Measurements from ENCODE around the gene CASQ1. TPM values are rescaled to one million over a fixed set of nuclear protein-coding genes. Genes with fewer than 3 reads are reported as not detected.

CASQ1 gene
- total and polyA plus RNA-seq, 2 donors (not counting 1 experiment from before 2014, with no cell fraction given), result not detected

GRCh38 chr1:160156361-160156760, 34.0 kb upstream of the CASQ1 start:
- TF ChIP-seq CTCF (IDR thresholded peaks at IDR 0.05), result no peak
- no peak for TF ChIP-seq EZH2 (IDR thresholded peaks at IDR 0.05; ENCODE audit: borderline replicate concordance, insufficient read depth, low read depth, low read length, poor library complexity, severe bottlenecking)
- Histone ChIP-seq H3K4me3 (ENCODE audit: control extremely low read depth in 1 of 5, extremely low read depth in 1 of 5, insufficient read depth in 1 of 5, low read depth in 2 of 5, low read length in 4 of 5) (no peak overlapping the region), H3K36me3 (replicated peaks in 1 of 2; ENCODE audit: control extremely low read depth in 1 of 2, control insufficient read depth in 1 of 2, extremely low read depth in 1 of 2, insufficient read depth in 2 of 2, low read length in 1 of 2) (no peaks in the 10 kb centered on the region), H2AFZ (ENCODE audit: insufficient read depth, low read depth, low read length, poor library complexity, severe bottlenecking) (no peak overlapping the region), H3K27me3 (replicated peaks in 1 of 4; ENCODE audit: control extremely low read depth in 1 of 4, control insufficient read depth in 3 of 4, insufficient read depth in 4 of 4, low read length in 3 of 4) (no peaks in the 10 kb centered on the region), H3K4me1 (ENCODE audit: control insufficient read depth in 2 of 2, insufficient read depth in 2 of 2, low read length in 2 of 2) (no peaks in the 10 kb centered on the region), H3K27ac (ENCODE audit: low read length in 2 of 2) (no peak overlapping the region), H3K9ac (ENCODE audit: low read length) (no peak overlapping the region), H4K20me1 (ENCODE audit: control insufficient read depth, insufficient read depth, low read length, poor library complexity, severe bottlenecking) (no peaks in the 10 kb centered on the region), H3K79me2 (ENCODE audit: control insufficient read depth, insufficient read depth, low read length) (no peaks in the 10 kb centered on the region), H3K4me2 (replicated peaks; ENCODE audit: low read depth, low read length, poor library complexity, severe bottlenecking) (no peak overlapping the region), H3K9me3 (ENCODE audit: control extremely low read depth in 1 of 3, control insufficient read depth in 2 of 3, insufficient read depth in 1 of 3, low read length in 2 of 3) (no peaks in the 10 kb centered on the region)
- Mint-ChIP-seq H3K27me3 (peaks cover 15% of the 10 kb centered on the region), H3K4me1 (no peaks in the 10 kb centered on the region), H3K9me3 (ENCODE audit: insufficient read depth) (no peaks in the 10 kb centered on the region), H3K27ac (no peak overlapping the region), H3K4me3 (no peak overlapping the region)
- intact Hi-C loops (cut with micrococcal nuclease), result no loop called here
- ATAC-seq (ENCODE audit: low read depth) (no peak), DNase-seq (no peak)
- POLR2A ChIA-PET, result no interaction called here
- CTCF ChIA-PET, result interaction anchor here (1.0 kb wide), 1 partner anchor 221 kb away, joined by 3 read pairs; no protein-coding TSS in a partner anchor
- 100% methylated on average over 1 of the region's 5 CpGs for WGBS (ENCODE audit: insufficient coverage)

GRCh38 chr1:160157174-160157573, 33.2 kb upstream of the CASQ1 start:
- Histone ChIP-seq H4K20me1 (ENCODE audit: control insufficient read depth, insufficient read depth, low read length, poor library complexity, severe bottlenecking) (no peaks in the 10 kb centered on the region), H3K9me3 (ENCODE audit: control extremely low read depth in 1 of 3, control insufficient read depth in 2 of 3, insufficient read depth in 1 of 3, low read length in 2 of 3) (no peaks in the 10 kb centered on the region), H3K27ac (ENCODE audit: low read length in 2 of 2) (no peak overlapping the region), H3K27me3 (replicated peaks in 1 of 4; ENCODE audit: control extremely low read depth in 1 of 4, control insufficient read depth in 3 of 4, insufficient read depth in 4 of 4, low read length in 3 of 4) (no peaks in the 10 kb centered on the region), H3K4me1 (ENCODE audit: control insufficient read depth in 2 of 2, insufficient read depth in 2 of 2, low read length in 2 of 2) (no peaks in the 10 kb centered on the region), H3K4me2 (replicated peaks; ENCODE audit: low read depth, low read length, poor library complexity, severe bottlenecking) (no peak overlapping the region), H3K36me3 (replicated peaks in 1 of 2; ENCODE audit: control extremely low read depth in 1 of 2, control insufficient read depth in 1 of 2, extremely low read depth in 1 of 2, insufficient read depth in 2 of 2, low read length in 1 of 2) (no peaks in the 10 kb centered on the region), H3K9ac (ENCODE audit: low read length) (no peak overlapping the region), H3K4me3 (ENCODE audit: control extremely low read depth in 1 of 5, extremely low read depth in 1 of 5, insufficient read depth in 1 of 5, low read depth in 2 of 5, low read length in 4 of 5) (no peak overlapping the region), H3K79me2 (ENCODE audit: control insufficient read depth, insufficient read depth, low read length) (no peaks in the 10 kb centered on the region), H2AFZ (ENCODE audit: insufficient read depth, low read depth, low read length, poor library complexity, severe bottlenecking) (no peak overlapping the region)
- peaks cover 8% of the 10 kb centered on the region for H3K27me3 Mint-ChIP-seq
- ATAC-seq (ENCODE audit: low read depth) (no peak), DNase-seq (no peak)
- no peaks in the 10 kb centered on the region for H3K4me1 Mint-ChIP-seq
- no peaks in the 10 kb centered on the region for H3K9me3 Mint-ChIP-seq (ENCODE audit: insufficient read depth)
- POLR2A ChIA-PET, result no interaction called here
- WGBS (ENCODE audit: insufficient coverage), result no CpG with 5 or more reads among the region's 4 CpGs
- TF ChIP-seq CTCF (IDR thresholded peaks at IDR 0.05) (no peak), EZH2 (IDR thresholded peaks at IDR 0.05; ENCODE audit: borderline replicate concordance, insufficient read depth, low read depth, low read length, poor library complexity, severe bottlenecking) (no peak)
- H3K27ac Mint-ChIP-seq, result no peak overlapping the region
- CTCF ChIA-PET, result interaction anchor here (1.0 kb wide), 1 partner anchor 220 kb away, joined by 3 read pairs; no protein-coding TSS in a partner anchor
- H3K4me3 Mint-ChIP-seq, result no peak overlapping the region
- intact Hi-C loops (cut with micrococcal nuclease), result no loop called here

All from B cell (primary cell).